Activated naive CD4-positive, alpha-beta T cell treated with Interleukin-2 at 50 U/mL for 16 hours (primary cell): ENCODE results near the gene TRDMT1.

ENCODE experiments used
- DNase-seq: peaks from one replicate; pipeline ENCODE4 v3.0.0-alpha.2; 2020

Gene TRDMT1

GRCh38 chr10:17229967-17230682 is 28.7 kb upstream of the TRDMT1 start:
- peak; percentile 91 for DNase-seq

DNA sequence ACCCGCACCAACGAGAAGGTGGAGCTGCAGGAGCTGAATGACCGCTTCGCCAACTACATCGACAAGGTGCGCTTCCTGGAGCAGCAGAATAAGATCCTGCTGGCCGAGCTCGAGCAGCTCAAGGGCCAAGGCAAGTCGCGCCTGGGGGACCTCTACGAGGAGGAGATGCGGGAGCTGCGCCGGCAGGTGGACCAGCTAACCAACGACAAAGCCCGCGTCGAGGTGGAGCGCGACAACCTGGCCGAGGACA is 28.2 kb upstream of the TRDMT1 start:
- no peak for DNase-seq

- DNase-seq = peak; percentile 72
Measured at GRCh38 chr10:17229016-17229716, 27.7 kb upstream of the TRDMT1 start.

GRCh38 chr10:17228091-17229015 is 26.9 kb upstream of the TRDMT1 start, which contains the start of gene VIM:
Gene VIM, plus strand, starts transcription at chr10:17228241. Its CDS starts 1,182 bp downstream, at chr10:17229423.
- DNase-seq = peak; percentile 86

- peak; percentile 18 for DNase-seq
Measured at GRCh38 chr10:17227367-17228090, 26.1 kb upstream of the TRDMT1 start.

- DNase-seq = no peak
Measured at GRCh38 chr10:17226891-17227303, 25.4 kb upstream of the TRDMT1 start.

GRCh38 chr10:17225808-17226207 is 24.3 kb upstream of the TRDMT1 start:
- no peak for DNase-seq

DNA sequence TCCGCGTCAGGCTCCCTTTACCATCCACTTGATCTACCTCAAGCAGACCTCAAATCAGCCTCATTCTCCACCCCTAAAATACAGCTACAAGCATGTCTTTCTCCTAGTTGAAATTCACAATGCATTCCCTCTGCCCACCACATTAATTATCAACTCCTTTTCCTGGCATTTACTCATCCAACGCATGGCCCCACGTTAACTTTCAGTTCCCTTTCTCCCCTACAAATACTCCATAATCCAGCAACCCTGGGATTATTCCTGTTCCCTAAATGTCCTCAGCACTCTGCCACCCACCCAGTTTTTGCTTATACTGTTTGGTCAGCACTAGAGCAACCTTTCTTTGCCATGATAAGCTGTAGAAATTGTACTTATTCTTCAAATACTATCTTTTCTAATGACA is 20.9 kb upstream of the TRDMT1 start:
- DNase-seq = no peak

GRCh38 chr10:17220652-17221100 is 19.2 kb upstream of the TRDMT1 start:
- DNase-seq = no peak

GRCh38 chr10:17219024-17219423 is 17.6 kb upstream of the TRDMT1 start:
- DNase-seq = no peak

DNA sequence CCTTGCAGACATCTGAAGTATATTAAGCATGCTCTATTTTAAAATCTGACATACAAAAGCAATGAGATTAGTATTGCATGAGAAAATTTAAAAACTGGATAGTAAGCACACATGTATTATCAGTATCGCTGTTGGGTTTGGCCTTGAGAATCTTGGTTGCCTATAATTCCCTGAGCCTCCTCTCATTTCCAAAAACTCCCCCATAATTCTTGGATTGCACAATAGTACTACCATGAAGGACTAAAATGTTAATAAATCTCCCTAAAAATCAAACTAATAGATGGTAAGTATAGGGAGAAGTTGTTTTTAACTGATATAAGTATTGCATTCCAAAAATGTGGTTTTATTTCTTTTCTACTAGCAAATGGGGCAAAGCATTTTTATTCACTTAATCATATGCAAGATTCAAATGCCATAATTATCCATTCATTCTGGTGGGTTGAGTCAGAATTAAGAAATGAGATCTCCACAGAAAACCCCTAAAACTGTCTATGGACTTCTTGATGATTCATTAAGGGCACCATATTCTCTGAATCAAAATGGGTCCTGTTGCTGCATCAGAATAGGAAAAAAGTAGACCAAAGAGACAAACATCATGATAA is 16.3 kb upstream of the TRDMT1 start:
- no peak for DNase-seq

DNA sequence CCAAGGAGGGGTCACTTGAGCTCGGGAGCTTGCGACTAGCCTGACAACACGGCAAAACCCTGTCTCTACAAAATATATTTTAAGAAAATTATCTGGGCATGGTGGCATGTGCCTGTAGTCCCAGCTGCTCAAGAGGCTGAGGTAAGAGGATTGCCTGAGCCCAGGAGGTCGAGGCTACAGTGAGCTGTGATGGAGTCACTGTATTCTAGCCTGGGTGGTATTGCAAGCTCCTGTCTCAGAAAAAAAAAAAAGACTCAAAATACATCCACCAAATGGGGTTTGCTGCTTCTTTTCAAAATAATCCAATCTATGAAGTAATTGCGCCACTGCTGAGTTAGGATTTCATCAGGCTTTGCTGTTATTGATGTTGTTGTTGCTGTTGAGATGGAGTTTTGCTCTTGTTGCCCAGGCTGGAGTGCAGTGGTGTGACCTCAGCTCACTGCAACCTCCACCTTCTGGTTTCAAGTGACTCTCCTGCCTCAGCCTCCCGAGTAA is 15.5 kb upstream of the TRDMT1 start:
- DNase-seq = no peak

DNA sequence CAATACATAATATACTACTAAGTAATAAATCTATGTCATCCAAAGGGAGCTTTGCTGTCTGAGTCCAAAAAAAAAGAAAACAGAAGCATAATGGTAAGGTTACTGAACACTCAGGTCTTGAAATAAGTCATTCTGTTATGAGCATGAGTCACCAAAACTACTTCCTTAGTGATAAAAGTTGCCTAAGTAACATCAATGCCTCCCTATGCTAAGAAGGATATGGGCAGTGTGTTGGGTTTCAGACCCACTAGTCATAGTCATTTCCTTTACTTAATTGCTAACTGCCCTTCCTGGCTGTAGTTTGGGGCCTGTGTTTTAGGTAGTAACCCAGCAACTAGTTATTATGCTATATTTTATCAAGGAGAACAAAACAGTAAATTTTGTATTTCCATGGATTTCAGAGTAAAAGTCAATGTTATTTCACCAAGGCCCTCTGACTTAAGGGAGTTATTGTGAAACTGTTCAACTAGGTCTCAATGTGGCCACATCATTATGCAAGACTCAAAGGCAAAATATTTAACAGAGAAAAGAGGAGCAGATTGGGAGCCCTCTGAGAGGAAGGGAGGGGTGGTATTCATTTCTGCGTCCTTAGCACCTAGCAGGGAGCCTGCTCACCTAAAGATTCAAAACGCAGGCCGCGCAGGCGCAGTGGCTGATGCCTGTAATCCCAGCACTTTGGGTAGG is 14.9 kb upstream of the TRDMT1 start:
- DNase-seq = peak; percentile 17

DNA sequence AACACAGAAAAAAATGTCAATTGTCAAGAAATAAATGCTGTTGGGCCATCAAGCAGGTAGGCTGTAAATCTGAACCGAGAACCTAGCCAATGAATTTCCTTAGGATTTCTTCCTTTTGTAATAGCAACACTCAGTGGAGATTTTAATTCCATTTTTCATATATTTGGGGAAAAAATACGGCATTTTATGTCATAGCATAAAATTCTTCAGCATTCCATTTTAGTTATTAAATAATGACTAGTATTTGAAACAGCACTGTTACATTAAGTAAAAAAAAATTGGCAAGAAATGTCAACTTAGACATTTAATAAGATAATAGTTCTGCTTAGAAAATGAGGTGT is 14.3 kb upstream of the TRDMT1 start:
- DNase-seq = no peak

DNA sequence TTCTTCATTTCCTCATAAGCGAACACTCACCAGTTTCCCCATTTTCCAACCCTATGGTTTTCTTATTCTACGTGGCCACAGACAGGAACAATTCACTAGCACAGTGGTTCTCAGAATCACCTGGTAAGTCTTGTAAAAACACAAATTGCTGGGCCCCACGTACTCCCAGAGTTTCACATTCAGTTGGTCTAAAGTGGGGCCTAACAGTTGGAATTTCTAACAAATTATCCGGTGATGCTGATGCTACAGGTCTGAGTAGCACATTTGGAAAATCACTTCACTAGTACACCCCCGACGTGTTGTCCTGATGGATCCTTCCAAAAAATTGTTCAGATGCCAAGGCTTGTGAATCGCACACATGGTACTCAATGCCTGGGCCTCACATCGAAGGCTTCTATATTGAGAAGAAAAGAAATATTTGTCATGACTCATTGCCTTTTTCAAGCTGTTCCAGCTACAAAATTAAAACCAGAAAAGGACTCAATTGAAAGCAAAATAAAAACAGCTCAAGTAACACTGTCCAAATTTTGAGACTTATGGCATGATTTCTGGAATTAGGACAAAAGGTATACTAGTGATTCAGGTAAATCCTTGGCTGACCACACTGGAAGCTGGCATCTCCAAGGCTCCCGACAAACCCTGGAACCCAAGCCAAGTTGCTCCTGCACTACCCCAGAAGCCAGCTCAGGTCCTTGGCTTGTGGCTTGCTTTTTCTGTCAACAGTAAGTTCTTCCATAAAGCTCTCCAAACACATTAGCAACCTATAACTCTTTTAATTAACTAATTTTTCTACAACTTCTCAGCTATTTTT is 13.7 kb upstream of the TRDMT1 start:
- no peak for DNase-seq

- DNase-seq = no peak
Measured at GRCh38 chr10:17214526-17214925, 13.1 kb upstream of the TRDMT1 start.

DNA sequence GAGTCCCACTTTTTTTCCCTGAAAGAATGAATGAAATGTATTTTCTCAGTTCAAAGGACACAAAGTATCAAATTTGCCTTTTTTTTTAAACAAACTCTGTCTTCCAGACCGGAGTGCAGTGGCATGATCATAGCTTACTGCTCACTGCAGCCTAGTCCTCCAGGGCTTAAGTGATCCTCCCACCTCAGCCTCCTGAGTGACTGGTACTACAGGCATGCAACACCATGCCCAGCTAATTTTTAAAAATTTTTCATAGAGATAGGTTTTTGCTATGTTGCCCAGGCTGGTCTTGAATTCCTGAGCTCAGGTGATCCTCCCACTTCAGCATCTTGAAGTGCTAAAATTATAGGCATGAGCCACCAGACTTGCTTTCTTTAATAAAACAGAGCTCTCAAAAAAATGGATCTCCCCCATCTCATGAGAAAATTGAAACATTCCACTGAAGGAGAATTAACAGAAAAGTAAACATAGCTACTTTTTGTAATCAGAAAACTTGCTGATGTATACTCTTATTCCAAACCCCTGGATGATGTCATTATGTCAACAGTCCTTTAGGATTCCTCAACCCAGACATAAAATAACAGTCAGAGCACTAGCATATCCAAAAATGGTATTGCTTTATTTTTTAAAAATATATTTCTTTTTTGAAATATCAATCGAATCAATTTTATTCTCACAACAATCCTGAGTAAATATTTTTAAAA is 12.3 kb upstream of the TRDMT1 start:
- DNase-seq = no peak

DNA sequence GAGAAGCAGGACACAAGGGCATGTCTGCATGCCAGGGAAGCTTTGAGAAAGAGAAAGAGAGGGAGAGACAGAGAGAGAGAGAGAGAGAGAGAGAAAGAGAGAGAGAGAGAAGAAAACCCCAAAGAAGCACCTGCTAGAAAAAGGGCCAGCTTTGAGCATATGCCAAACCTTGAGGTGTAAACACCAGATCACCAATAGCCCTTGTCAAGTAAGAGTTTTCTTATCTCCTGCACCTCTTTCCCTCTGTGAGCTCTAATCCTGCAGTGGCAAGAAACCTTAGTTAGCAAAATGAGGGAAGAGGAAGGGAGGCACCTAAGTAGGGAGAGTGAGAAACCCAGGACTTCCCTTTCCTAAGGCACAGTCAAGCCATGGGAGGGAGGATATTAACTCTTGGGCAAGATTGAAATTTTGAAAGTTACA is 11.3 kb upstream of the TRDMT1 start:
- DNase-seq = no peak

- DNase-seq = no peak
Measured at GRCh38 chr10:17210361-17210760, 8.9 kb upstream of the TRDMT1 start.

DNA sequence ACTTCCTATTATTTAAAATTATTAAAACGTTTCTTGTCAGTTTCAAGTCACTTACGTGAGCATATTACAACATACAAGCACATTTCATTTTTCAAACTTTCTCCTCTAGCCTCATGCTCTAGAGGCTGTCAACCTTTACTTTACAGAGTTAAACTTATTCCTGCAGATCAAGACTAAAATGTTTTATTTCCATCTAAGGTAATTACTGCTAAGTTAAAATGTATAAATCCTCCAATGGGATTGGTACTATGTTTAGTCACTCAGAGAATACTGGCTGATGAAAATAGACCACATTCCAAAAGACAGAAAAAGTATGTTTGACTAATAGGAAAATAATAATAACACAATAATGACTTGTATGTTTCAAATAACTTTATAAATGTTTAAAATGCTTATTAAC is 8.4 kb upstream of the TRDMT1 start:
- DNase-seq = no peak
